DND-41 (cell line): ENCODE measurements around the gene ZNF236.

ENCODE experiments used
- CTCF ChIP-seq: IDR thresholded peaks from 2 replicates; pipeline ENCODE4 v1.5.1; 2012; ENCODE audit warnings: borderline replicate concordance, low read length, moderate library complexity, mild to moderate bottlenecking; ENCODE audit not compliant: poor library complexity, severe bottlenecking; ENCODE audit errors: extremely low read depth
- EZH2 ChIP-seq: IDR thresholded peaks from 3 replicates; pipeline ENCODE4 v1.6.1; 2012; ENCODE audit warnings: borderline replicate concordance, low read depth, mild to moderate bottlenecking, moderate library complexity, low read length, inconsistent platforms; ENCODE audit not compliant: severe bottlenecking

DNA sequence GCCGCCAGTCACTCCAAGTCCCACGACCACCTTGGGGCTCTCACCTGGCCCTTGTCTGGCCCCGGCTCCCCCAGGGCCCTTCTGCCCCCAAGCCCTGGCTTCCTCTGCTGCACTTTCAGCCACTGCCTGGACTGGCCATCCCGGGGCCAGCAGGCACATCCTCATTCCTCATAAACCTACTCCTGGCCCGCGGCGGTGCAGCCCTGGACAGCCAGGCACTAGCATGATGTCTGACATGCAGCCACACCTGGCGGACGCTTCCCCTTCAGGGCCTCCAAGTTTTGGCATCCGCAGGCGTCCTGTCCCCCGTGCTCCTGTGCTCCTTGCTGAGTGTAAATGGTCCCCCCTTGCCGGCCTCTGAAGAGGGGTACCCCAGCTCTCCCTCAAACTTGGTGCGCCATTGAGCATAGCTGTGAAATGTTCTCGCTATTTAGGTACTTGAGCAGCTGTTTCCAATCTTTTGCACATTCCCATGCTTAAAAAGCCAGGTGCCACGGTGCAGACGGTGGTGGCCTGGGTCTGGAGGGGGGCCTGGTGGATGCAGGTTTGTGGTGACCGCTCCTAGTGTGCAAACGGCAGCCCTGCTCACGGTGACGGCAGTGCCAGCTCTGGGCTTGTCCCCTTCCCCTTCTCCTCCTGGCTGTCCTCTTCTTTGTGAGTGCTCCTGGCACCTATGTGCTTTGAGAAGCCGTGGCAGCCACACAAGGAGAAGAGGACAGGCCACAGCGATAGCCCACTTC, 186.4 kb downstream of the ZNF236 start:
- TF ChIP-seq CTCF (no peak), EZH2 (no peak)
